GM21786 (cell line): Measurements from ENCODE around the gene VPS16.

Source experiments
- ATAC-seq: cut with Tn5 transposase; IDR thresholded peaks from one replicate; pipeline ENCODE4 v1.9.1; 2021; ENCODE audit not compliant: unreplicated experiment

The VPS16 gene

DNA sequence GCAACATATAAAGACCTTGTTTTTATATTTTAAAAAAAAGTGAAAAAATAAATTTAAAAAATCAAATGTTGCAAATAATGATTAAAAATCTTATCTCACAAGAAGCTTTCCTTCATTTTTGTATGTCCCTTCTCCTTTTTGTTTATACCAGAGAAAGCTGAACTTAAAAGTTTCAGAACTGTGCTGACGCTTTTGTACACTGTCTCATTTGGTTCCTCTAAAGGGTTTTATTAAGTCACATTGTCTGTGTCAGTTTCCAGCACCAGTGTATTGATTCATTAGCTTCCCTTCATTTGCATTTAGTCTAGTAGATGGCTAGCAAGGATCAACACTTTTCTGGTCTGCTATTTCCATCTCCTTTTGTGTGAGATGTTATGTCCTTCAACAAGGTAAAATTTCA, 6.8 kb upstream of the VPS16 start:
- no peak for ATAC-seq

DNA sequence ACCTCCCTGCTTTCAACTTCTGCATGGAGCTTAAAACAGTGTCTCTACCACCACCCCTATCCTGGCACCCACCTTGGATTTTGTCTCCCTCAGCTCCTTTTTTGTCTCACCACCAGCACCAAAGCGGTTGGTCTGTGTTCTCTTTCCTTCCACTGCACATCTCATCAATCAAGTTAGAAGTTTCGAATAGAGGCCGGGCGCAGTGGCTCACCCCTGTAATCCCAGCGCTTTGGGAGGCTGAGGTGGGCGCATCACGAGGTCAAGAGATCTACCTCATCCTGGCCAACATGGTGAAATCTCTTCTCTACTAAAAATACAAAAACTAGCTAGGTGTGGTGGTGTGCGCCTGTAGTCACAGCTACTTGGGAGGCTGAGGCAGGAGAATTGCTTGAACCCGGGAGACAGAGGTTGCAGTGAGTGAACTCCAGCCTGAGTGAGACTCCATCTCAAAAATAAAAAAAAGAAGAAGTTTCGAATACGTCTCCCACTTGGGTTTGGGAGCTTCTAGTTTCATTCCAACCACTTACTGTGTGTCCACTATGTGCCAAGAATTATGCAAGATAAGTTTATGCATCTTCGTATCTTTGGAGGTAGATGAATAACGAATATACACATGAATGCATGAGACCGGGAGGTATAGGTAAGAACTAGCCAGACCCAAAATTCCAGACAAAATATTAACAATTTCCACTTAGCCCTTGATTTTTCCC, 6.0 kb upstream of the VPS16 start:
- no peak for ATAC-seq

DNA sequence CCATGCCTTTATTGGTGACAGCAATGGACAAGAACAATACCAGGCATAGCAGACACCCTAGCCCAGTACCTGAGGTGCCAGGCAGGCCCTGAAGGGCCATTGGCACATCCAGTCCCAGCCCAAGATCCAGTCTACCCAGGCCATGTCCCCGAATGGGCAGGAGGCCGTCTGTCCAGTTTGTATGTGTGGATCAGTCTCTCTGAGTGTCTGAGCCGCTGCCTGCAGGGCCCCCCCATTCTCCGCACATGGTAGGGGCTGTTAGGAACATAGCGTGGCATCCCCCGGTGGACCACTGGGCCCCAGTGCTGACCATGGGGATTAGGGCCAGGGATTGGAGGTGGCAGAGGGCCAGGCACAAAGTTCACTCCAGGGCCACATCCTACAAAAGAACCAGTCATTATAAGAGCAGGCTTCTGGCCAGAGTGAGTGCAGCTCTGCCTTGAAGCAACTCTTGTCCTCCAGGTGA, 5.2 kb upstream of the VPS16 start:
- ATAC-seq = no peak

DNA sequence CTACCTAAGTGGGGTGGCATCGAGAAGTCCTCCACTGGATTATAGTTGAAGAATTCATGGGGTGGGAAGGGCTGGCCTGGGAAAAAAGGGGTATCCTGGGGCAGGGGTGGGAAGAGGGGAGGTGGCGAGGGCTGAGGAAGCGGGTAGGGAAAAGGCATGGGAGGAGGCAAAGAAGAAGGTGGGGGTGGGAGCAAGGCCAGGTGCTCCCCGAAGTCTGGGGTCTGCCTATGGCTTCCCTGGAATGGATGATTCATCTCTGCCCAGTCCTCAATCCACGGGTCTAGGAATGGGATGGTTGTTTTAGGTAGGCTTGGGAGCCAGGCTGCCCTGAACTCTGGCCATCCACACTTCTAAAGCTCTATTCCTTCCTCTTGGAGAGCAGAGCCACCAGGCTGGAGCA, 4.5 kb upstream of the VPS16 start:
- ATAC-seq = no peak

DNA sequence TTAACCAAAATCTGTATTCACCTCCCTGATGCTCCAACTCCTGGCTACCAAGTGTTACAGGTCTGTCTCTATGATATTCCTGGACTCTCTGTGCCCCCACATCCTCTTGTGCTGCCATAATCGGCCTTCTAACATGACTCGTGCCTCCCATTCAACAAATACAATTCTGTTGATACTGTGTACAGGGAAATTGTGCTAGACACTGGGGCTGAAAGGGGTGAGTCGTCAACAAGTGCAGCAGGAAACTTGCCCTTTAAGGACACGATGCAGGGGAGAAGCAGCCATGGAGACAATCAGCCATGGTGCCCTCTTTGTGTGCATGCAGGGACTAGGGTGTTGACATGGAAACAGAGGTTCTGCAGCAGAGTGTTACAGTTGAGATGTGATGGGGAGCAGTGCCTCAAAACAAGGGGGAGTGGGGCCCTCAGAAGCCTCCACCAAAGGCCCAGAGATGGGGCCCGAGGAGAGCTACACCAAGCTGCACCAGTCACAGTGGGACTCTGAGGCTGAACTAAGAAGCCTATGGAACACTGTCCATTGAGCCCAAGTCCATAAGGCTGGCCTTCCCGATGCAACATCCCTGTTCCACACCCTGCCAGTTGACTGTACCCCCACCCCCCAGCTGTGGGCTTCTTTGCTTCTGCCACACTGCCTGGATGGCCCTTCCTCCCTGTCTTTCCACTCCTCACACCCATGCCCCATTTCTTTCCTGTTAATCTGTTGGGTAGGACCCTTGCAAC, 3.2 kb upstream of the VPS16 start:
- ATAC-seq = no peak

DNA sequence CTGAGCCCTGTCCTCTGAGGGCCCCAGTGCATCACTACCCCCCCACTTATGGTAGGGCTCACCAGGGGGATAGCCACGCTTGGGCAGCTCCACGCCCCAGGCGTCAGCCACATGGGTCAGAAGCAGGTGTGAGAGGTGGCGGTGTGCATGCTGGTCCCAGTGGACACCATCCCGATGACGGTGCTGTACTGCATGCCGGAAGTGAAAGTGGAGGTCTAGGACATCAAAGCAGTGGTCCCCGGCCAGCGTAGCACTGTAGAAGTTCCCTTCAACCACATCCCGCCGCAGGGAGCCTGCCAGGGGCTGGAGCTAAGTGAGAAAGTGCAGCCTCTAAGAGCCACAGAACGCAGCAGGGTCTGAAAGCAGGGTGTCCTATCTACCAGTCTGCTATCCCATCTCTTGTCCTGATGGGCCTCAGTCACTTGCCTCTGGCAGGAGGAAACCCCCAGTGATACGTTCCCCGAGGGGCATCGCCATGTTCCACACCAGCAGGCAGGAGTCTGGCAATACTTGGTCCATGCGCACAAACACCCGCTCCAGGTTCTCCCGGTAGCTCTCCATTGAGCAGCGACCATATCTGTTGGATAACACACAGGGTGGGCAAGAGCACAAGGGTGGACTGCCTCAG, 2.3 kb upstream of the VPS16 start:
- no peak for ATAC-seq

DNA sequence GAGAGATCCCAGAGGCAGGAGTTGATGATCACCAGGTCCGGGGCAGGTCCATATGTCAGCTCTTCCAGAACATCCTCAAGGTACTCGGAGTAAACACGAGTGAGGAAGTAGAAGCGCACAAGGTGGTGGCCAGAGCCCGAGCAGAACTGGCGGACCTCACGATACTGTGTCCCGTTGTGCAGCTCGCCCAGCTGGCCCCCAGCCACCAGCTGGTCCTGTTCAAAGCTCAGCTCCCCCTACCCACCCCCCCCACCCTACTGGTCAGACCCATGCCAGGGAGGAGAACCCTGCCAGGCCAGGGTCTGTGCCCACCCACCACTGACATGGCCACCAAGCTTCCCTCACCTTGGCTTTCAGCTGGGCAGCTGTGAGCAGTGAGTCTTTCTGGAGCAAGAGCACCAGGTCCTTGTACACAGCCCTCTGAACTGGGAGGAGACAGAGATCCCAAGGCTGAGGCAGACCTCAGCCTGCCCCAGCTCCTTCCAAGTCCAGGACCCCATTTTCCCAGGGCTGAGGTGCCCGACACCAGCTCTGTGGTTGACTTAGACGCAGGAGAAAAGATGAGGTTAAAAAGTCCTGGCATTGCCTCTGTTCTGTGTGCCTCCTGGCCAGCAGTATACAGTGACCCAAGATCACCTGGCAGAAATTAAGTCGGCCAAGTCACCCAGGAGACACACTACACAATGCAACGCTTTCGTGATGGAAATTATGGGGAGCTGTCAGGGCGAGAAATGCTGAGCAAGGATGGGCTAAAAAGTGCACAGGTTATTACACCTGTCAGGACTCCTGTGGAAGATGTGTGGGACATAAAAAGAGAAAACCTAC, 1.5 kb upstream of the VPS16 start:
- ATAC-seq = no peak

DNA sequence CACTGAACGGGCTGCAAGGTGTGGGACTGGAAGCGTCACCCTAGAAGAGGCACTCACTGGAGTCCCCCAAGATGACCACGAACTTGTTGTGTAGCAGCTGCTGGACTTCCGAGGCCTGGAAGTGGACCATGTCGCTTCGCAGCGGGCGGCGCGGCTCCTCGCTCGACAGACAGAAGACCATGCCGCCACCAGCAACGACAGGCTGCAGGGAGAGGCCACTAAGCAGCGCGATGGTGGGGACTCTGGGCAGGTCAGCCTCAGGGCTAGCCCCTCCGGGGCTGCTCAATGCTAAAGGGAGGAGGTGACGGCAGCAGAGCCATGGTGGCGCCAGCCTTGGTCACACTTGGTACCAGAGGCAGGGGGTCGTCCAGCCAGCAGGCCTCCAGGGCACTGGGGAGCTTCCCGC, 810 bp upstream of the VPS16 start:
- no peak for ATAC-seq

DNA sequence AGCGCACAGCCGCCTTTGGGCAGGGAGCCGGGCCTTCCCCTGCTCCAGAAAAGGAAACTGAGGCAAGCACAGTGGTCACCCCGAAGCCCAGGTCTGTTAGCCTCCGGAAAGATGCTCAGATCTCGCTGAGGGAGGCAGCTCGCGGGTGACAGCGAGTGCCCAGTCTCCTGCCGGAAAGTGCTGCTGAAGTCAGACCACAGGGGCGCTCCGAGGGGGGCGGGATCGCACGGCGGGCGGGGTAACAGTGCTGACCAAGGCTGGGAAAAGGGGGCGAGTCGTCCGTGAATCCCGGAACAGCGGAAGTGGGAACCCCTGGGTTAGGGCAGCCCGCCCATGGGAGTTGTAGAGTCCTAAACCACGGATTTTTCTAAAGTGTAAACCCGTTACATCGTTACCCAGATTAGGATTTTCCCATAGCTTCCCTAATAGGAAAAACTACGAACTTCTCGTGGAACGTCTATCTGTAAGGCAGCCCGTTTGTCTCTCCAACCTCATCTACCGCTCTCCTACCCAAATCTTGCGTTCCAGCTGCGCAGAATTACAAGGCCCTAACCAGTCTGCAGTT, 504 bp downstream of the VPS16 start:
- ATAC-seq = peak; percentile 35

DNA sequence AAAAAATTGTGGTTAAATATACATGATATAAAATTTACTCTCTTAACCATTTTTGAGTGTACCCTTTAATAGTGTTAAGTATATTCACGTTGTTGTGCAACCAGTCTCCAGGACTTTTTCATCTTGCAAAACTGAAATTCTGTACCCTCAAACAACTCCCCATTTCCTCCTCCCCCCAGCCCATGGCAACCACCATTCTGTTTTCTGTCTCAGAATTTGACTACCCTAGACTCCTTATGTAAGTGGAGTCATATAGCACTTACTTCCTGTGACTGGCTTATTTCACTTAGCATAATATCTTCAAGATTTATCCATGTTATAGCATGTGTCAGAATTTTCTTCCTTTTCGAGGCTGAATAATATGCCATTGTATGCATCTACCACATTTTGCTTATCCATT, 5.1 kb downstream of the VPS16 start:
- no peak for ATAC-seq

DNA sequence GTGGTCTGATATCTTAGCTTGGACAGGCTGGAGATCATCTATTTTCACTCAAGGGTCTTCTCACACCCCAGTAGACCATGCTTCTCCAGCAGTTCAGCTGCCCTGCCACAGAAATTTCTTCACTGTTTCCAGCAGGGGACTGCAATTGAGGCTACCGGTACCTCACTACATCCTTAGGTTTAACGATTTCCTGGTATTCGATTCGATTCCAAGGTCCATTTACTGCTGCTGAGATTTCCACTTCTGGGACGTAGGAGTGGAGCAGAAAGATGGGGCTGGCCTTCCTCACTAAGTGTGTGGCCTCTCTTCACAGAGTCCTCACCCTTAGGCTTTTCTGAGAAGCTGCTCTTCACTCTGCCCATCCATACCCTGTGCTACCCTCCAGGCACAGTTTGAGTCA, 6.2 kb downstream of the VPS16 start:
- no peak for ATAC-seq

DNA sequence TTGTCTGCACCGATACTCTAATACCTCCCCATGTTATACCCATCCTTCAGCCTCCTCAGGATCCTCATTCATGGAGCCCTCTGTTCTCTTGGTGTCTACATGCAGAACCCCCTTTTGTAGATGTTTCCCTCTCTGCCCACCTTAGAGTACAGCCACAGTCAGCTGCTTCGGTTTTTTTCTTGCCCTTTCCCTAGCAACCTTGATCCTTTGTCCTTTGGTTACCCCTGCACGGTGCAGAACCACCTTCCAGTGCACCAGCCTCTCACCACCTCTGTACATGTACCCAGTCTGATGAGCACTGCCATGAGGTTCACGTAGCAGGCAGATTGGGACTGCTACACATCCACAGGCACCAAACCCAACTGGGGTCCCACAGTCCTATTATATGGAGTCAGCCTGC, 7.3 kb downstream of the VPS16 start:
- ATAC-seq = no peak

DNA sequence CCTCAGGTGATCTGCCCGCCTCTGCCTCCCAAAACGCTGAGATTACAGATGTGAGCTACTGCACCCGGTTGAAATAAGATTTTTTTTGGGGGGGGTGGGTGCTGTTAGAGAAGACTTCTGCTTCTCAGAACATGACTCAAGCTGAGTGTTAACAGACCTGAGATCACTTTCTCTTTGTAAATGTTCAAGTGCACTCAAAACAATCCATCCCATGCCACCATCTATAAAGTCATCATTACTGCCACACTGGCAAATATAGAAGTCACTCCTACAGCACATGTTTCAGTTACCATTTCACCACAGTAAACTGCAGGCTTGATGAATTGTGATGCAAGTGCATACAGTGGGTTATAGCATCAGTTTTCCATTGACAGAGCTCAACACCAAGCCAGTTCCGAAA, 9.0 kb downstream of the VPS16 start:
- no peak for ATAC-seq

DNA sequence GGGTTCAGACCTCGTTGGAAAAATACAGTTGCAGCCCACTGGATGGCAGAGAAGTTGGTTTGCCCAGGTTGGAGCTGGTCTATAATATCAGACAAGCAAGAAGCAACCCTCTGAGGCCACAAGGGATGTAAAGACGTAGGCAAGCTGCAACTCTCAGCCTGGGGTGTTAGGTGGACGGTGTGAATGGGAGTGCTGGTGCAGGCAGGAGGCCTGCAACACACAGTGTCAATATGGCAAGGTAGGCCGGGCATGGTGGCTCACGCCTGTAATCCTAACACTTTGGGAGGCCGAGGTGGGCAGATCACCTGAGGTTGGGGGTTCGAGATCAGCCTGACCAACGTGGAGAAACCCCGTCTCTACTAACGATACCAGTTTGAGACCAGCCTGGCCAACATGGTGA, 10.5 kb downstream of the VPS16 start:
- ATAC-seq = no peak

DNA sequence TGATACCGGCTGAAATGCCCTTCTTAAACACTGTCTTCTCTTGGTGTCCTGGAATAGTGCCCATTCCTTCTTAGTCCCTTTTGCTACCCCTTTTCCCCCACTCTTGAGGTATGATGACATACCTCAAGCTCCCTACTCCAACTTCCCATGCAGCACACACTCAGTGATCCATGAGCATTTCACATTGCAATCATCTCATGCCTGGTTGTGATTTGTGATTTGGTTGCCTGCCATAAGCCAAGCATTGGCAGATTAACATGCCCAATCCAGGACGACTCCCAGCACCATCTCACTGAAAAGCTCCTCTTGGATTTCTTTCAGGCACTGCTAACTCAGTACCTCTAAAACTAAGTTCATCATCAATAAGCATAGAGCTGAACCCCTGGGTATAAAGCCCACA, 18.0 kb downstream of the VPS16 start:
- ATAC-seq = no peak

DNA sequence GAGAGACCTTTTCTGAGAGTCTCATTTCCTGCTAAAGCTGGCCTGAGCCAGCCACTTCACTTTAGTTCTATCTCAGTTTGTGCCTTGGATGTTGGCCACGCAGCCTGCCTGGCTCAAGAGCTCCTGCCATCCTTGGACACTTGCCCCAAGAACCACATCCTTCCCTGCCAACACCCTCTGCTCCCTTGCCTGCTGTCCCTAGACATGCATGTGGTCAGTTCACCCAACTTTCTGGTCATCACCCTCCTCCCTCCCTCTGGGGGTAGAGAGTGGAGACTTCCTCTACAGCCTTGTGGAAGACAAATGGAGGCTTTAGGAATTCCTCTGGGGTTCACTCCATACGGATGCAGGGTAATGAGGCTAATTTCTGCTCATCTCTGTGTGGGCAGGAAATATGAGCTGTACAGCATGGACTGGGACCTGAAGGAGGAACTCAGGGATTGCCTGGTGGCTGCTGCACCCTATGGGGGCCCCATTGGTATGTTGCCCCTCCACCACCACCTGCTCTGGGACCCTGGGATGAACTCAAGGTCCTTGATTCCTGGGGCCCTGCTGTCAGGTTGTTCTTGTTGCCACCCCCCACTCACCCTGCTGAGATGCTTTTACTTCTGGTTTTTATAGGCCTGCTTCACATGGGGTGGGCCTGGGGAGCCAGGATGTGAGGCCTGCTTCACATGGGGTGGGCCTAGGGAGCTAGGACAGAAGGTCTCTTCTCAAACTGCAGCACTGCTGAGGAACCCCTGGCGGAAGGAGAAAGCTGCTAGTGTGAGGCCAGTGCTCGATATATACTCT, 19.0 kb downstream of the VPS16 start:
- no peak for ATAC-seq

DNA sequence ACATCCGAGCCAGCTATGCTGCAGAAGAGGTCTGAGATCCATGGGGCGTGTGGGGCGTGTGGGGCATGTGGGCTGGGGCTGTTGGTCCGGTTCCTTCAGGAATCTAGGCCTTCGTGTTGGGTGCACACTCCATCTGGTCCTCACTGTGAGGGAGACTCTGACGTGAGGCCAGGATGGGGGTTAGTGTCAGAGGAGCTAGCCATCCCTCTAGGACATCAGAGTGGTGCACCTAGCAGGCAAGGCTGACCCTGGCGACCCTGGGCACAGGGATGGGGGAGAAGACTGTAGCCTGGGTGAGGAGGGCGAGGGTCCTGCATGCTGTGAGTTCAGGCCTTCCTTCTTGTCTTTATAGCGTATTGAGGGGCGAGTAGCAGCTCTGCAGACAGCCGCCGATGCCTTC, 24.1 kb downstream of the VPS16 start:
- no peak for ATAC-seq

DNA sequence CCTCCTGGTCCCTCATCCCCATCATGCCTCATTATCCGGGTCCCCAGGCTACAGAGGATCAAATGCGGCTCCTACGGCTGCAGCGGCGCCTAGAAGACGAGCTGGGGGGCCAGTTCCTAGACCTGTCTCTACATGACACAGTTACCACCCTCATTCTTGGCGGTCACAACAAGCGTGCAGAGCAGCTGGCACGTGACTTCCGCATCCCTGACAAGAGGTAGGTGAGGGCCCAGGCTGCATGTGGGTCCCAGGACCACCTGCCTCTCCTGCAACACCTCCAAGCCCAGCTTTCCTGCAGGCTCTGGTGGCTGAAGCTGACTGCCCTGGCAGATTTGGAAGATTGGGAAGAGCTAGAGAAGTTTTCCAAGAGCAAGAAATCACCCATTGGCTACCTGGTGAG, 24.6 kb downstream of the VPS16 start:
- no peak for ATAC-seq

DNA sequence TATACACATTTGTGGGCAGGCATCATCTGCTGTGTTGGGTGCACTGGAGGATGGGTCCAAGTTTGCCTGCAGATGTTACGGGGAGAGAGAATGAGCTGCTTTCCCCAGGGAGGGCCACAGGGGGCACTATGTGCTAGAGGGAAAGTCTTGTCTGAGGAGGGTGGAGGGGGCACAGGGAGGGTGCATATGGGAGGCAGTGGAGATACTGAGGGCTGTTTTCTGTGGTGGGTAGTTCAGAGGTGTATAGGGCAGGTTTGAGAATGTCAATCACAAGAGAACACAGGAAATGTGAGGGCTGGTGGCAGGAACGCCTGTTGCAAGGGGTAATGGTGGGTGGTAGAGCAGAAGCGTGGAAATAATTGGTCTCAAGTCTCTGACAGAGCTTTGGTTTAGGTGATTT, 25.1 kb downstream of the VPS16 start:
- ATAC-seq = no peak

DNA sequence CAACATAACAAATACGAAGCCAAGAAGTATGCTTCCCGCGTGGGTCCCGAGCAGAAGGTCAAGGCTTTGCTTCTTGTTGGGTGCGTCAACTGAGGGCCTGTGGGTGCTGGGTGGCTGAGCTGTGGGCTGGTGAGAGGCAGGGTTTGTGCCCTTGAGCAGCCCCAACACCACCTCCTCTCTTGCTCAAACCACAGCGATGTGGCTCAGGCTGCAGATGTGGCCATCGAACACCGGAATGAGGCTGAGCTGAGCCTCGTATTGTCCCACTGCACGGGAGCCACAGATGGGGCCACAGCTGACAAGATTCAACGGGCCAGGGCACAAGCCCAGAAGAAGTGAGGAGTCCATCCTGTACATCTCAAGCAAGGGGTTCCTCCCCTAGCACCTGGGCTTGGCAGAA, 25.7 kb downstream of the VPS16 start:
- ATAC-seq = no peak
